GM12873 (cell line): ENCODE measurements around the gene TNRC6B.

Source experiments
- TF ChIP-seq, protein P1 (sequence below): IDR thresholded peaks from 2 replicates; pipeline ENCODE4 v1.5.1; 2012; ENCODE audit warnings: low read depth, mild to moderate bottlenecking, moderate library complexity, low read length, control low read depth; ENCODE audit not compliant: insufficient read depth; ENCODE audit errors: missing control alignments

Gene TNRC6B

GRCh38 chr22:40220316-40221054 lies 42.8 kb downstream of the TNRC6B start:
- TF ChIP-seq, protein P1, sequence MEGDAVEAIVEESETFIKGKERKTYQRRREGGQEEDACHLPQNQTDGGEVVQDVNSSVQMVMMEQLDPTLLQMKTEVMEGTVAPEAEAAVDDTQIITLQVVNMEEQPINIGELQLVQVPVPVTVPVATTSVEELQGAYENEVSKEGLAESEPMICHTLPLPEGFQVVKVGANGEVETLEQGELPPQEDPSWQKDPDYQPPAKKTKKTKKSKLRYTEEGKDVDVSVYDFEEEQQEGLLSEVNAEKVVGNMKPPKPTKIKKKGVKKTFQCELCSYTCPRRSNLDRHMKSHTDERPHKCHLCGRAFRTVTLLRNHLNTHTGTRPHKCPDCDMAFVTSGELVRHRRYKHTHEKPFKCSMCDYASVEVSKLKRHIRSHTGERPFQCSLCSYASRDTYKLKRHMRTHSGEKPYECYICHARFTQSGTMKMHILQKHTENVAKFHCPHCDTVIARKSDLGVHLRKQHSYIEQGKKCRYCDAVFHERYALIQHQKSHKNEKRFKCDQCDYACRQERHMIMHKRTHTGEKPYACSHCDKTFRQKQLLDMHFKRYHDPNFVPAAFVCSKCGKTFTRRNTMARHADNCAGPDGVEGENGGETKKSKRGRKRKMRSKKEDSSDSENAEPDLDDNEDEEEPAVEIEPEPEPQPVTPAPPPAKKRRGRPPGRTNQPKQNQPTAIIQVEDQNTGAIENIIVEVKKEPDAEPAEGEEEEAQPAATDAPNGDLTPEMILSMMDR: no peak

DNA sequence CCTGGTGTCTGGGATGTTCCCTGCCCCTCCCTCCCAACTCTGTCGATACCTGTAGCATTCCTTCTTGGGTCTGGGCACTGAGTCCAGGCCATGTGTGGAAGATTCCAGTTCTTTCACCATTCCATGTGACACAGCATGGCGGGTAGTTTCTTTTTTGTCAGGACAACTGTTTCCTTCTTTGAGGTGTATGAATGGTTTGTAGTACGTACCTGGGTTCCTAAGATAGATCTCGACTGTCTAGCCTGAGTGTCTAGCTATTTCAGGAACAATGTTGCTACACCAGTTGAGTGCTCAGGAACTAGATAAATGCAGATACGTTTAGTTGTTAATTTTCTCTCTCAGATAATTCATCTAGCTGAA lies 43.3 kb downstream of the TNRC6B start:
- TF ChIP-seq, protein P1: no peak

GRCh38 chr22:40224702-40225101 lies 47.0 kb downstream of the TNRC6B start:
- TF ChIP-seq, protein P1: no peak

DNA sequence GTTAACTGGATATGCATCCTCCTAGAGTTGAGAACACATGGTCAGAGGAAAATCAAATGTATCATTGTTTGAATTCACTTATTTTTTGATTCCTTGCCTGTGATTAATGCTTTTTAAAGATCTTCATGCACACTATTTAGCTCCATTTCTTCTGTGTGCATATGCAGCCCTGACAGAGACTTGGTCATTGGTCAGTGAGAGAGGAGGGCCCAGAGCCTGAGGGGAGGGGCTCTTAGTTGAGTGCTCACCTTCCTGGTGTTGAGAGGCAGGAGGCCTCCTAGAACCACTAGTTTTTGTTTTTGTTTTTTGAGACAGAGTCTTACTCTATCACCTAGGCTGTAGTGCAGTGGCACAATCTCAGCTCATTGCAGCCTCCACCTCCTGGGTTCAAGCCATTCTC lies 48.9 kb downstream of the TNRC6B start:
- TF ChIP-seq, protein P1: no peak

GRCh38 chr22:40231618-40232313 lies 54.0 kb downstream of the TNRC6B start:
- TF ChIP-seq, protein P1: no peak

- TF ChIP-seq, protein P1: no peak
Measured at GRCh38 chr22:40232624-40233023, 54.9 kb downstream of the TNRC6B start.

DNA sequence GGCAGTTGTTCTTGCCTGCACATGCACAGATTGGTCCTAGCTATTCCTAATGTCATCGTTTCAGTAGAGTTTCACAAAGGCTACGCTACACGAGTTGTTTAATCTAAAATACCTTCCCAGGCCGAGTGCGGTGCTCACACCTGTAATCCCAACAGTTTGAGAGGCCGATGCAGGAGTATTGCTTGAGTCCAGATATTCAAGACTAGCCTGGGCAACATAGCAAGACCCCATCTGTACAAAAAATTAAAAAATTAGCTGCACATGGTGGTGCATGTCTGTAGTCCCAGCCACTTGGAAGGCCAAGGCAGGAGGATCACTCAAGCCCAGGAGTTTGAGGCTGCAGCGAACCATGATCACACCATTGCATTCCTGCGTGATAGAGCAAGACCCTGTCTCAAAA lies 56.2 kb downstream of the TNRC6B start:
- TF ChIP-seq, protein P1: no peak
